ENCODE results near the gene S100A13.
A peak's percentile ranks its signal among the peaks of the same experiment; 100 is the strongest.

The S100A13 gene

GRCh38 chr1:153639280-153639679, 12.0 kb upstream of the S100A13 start:
- no peak overlapping the region for H3K4me3 Mint-ChIP-seq
- DNase-seq (no peak), ATAC-seq (no peak)
- H3K9me3 Mint-ChIP-seq: no peaks in the 10 kb centered on the region
- H3K36me3 Mint-ChIP-seq (ENCODE audit: low read depth): peaks cover 73% of the 10 kb centered on the region
- no peaks in the 10 kb centered on the region for H3K27me3 Mint-ChIP-seq
- peaks cover 43% of the 10 kb centered on the region for H3K4me1 Mint-ChIP-seq
- H3K27ac Mint-ChIP-seq: no peak overlapping the region

GRCh38 chr1:153638261-153638660, 11.0 kb upstream of the S100A13 start:
- peaks cover 43% of the 10 kb centered on the region for H3K4me1 Mint-ChIP-seq
- H3K27ac Mint-ChIP-seq: no peak overlapping the region
- H3K36me3 Mint-ChIP-seq (ENCODE audit: low read depth): peaks cover 64% of the 10 kb centered on the region
- H3K9me3 Mint-ChIP-seq: peaks cover 1% of the 10 kb centered on the region
- DNase-seq (no peak), ATAC-seq (no peak)
- no peak overlapping the region for H3K4me3 Mint-ChIP-seq
- H3K27me3 Mint-ChIP-seq: no peaks in the 10 kb centered on the region

- DNase-seq (no peak), ATAC-seq (no peak)
- H3K36me3 Mint-ChIP-seq (ENCODE audit: low read depth): peaks cover 47% of the 10 kb centered on the region
- H3K27me3 Mint-ChIP-seq: no peaks in the 10 kb centered on the region
- peaks cover 4% of the 10 kb centered on the region for H3K9me3 Mint-ChIP-seq
- peaks cover 48% of the 10 kb centered on the region for H3K4me1 Mint-ChIP-seq
- H3K27ac Mint-ChIP-seq: peak overlapping the region; percentile 90
- peak overlapping the region; percentile 100 for H3K4me3 Mint-ChIP-seq
Measured at GRCh38 chr1:153636312-153636711, 9.0 kb upstream of the S100A13 start.

- Mint-ChIP-seq H3K4me1 (peaks cover 46% of the 10 kb centered on the region), H3K27ac (peak overlapping the region; percentile 90), H3K9me3 (peaks cover 4% of the 10 kb centered on the region), H3K36me3 (ENCODE audit: low read depth) (peaks cover 43% of the 10 kb centered on the region), H3K4me3 (peak overlapping the region; percentile 100), H3K27me3 (no peaks in the 10 kb centered on the region)
- no peak for DNase-seq
- ATAC-seq: no peak
Measured at GRCh38 chr1:153635872-153636271, 8.6 kb upstream of the S100A13 start.

GRCh38 chr1:153633754-153634665, 6.7 kb upstream of the S100A13 start, which contains the start of gene CHTOP:
CHTOP (plus strand) TSS chr1:153634066; CDS start chr1:153636589, 2,523 bp downstream.
- H3K27me3 Mint-ChIP-seq: no peaks in the 10 kb centered on the region
- H3K36me3 Mint-ChIP-seq (ENCODE audit: low read depth): peaks cover 35% of the 10 kb centered on the region
- H3K9me3 Mint-ChIP-seq: peaks cover 4% of the 10 kb centered on the region
- peaks cover 49% of the 10 kb centered on the region for H3K4me1 Mint-ChIP-seq
- peak; percentile 97 for DNase-seq
- H3K4me3 Mint-ChIP-seq: peak within 1 kb of the TSS; percentile 100
- peak within 1 kb of the TSS; percentile 100 for H3K27ac Mint-ChIP-seq
- ATAC-seq: peak; percentile 91

- peaks cover 51% of the 10 kb centered on the region for H3K4me1 Mint-ChIP-seq
- H3K9me3 Mint-ChIP-seq: peaks cover 4% of the 10 kb centered on the region
Measured at GRCh38 chr1:153633161-153633753, 6.0 kb upstream of the S100A13 start.

GRCh38 chr1:153631047-153632022, 4.0 kb upstream of the S100A13 start:
- peaks cover 16% of the 10 kb centered on the region for H3K36me3 Mint-ChIP-seq (ENCODE audit: low read depth)
- H3K4me3 Mint-ChIP-seq: no peak overlapping the region
- peaks cover 41% of the 10 kb centered on the region for H3K4me1 Mint-ChIP-seq
- no peak for DNase-seq
- ATAC-seq: peak; percentile 44
- H3K27me3 Mint-ChIP-seq: peaks cover 8% of the 10 kb centered on the region
- peaks cover 4% of the 10 kb centered on the region for H3K9me3 Mint-ChIP-seq
- peak overlapping the region; percentile 83 for H3K27ac Mint-ChIP-seq

More at GRCh38 chr1:153633161-153633753, 6.0 kb upstream of the S100A13 start:
- ATAC-seq (no peak), DNase-seq (no peak)
- H3K27ac Mint-ChIP-seq: peak overlapping the region; percentile 100
- peaks cover 30% of the 10 kb centered on the region for H3K36me3 Mint-ChIP-seq (ENCODE audit: low read depth)
- H3K27me3 Mint-ChIP-seq: no peaks in the 10 kb centered on the region
- H3K4me3 Mint-ChIP-seq: peak overlapping the region; percentile 100

- Mint-ChIP-seq H3K4me3 (no peak overlapping the region), H3K27me3 (peaks cover 12% of the 10 kb centered on the region), H3K4me1 (peaks cover 36% of the 10 kb centered on the region), H3K27ac (no peak overlapping the region), H3K36me3 (ENCODE audit: low read depth) (peaks cover 9% of the 10 kb centered on the region), H3K9me3 (peaks cover 4% of the 10 kb centered on the region)
- ATAC-seq (no peak), DNase-seq (no peak)
Measured at GRCh38 chr1:153630384-153630783, 3.1 kb upstream of the S100A13 start.

GRCh38 chr1:153629971-153630370, 2.7 kb upstream of the S100A13 start:
- H3K27ac Mint-ChIP-seq: no peak overlapping the region
- DNase-seq: no peak
- peaks cover 35% of the 10 kb centered on the region for H3K4me1 Mint-ChIP-seq

GRCh38 chr1:153629343-153629665, 2.0 kb upstream of the S100A13 start:
- H3K27me3 Mint-ChIP-seq: peaks cover 12% of the 10 kb centered on the region
- DNase-seq: no peak
- no peak for ATAC-seq
- no peak overlapping the region for H3K4me3 Mint-ChIP-seq
- peaks cover 34% of the 10 kb centered on the region for H3K4me1 Mint-ChIP-seq
- H3K36me3 Mint-ChIP-seq (ENCODE audit: low read depth): peaks cover 4% of the 10 kb centered on the region
- no peak overlapping the region for H3K27ac Mint-ChIP-seq
- peaks cover 4% of the 10 kb centered on the region for H3K9me3 Mint-ChIP-seq

More at GRCh38 chr1:153629971-153630370, 2.7 kb upstream of the S100A13 start:
- Mint-ChIP-seq H3K9me3 (peaks cover 4% of the 10 kb centered on the region), H3K27me3 (peaks cover 12% of the 10 kb centered on the region), H3K36me3 (ENCODE audit: low read depth) (peaks cover 8% of the 10 kb centered on the region), H3K4me3 (no peak overlapping the region)
- no peak for ATAC-seq

- Mint-ChIP-seq H3K27me3 (peaks cover 12% of the 10 kb centered on the region), H3K36me3 (ENCODE audit: low read depth) (peaks cover 2% of the 10 kb centered on the region), H3K4me1 (peaks cover 33% of the 10 kb centered on the region), H3K4me3 (no peak overlapping the region), H3K9me3 (peaks cover 4% of the 10 kb centered on the region), H3K27ac (no peak overlapping the region)
- DNase-seq (no peak), ATAC-seq (no peak)
Measured at GRCh38 chr1:153628638-153629342, 1.5 kb upstream of the S100A13 start.

- ATAC-seq: no peak
- Mint-ChIP-seq H3K36me3 (ENCODE audit: low read depth) (peaks cover 2% of the 10 kb centered on the region), H3K27ac (no peak within 1 kb of the TSS), H3K4me1 (peaks cover 26% of the 10 kb centered on the region), H3K27me3 (peaks cover 12% of the 10 kb centered on the region), H3K9me3 (no peaks in the 10 kb centered on the region), H3K4me3 (peak within 1 kb of the TSS; percentile 33)
- DNase-seq: no peak
Measured at GRCh38 chr1:153627715-153628626, 666 bp upstream of the S100A13 start, which contains the start of gene S100A1. S100A1 (plus strand) TSS chr1:153628434; CDS start chr1:153630522, 2,088 bp downstream.

- no peak overlapping the region for H3K27ac Mint-ChIP-seq
- ATAC-seq (no peak), DNase-seq (no peak)
- H3K4me3 Mint-ChIP-seq: no peak overlapping the region
- peaks cover 12% of the 10 kb centered on the region for H3K27me3 Mint-ChIP-seq
- no peaks in the 10 kb centered on the region for H3K9me3 Mint-ChIP-seq
- H3K4me1 Mint-ChIP-seq: peaks cover 15% of the 10 kb centered on the region
- no peaks in the 10 kb centered on the region for H3K36me3 Mint-ChIP-seq (ENCODE audit: low read depth)
Measured at GRCh38 chr1:153626477-153626903, 815 bp downstream of the S100A13 start.

All from activated naive CD8-positive, alpha-beta T cell treated with anti-CD3 and anti-CD28 coated beads, Interleukin-2, amount 50 U/mL, for 24 hours (primary cell).